Renal cortex interstitium (tissue), 11 donors: ENCODE results near the gene RNF31. TPM values are rescaled to one million over a fixed set of nuclear protein-coding genes. Genes with fewer than 3 reads are reported as not detected.
A peak's percentile ranks its signal among the peaks of the same experiment; 100 is the strongest.

Source experiments
- DNase-seq, 11 donors: peaks; one replicate each; pipeline ENCODE4 v3.0.0-alpha.2; 2013; ENCODE audit warnings: low read depth in 9 of 11, low spot score in 4 of 11; ENCODE audit errors: extremely low read depth in 1 of 11
- polyA plus RNA-seq, 3 donors: library from polyadenylated mRNA; unstranded; fragments of 120-200 nt; gene quantifications; one replicate each; pipeline ENCODE4 v1.2.1, GENCODE V29; 2013; ENCODE audit not compliant: insufficient read length in 3 of 3

RNF31 gene
- polyA plus RNA-seq, 3 donors, result 45.5 to 59.5 (median 50.4) TPM

DNA sequence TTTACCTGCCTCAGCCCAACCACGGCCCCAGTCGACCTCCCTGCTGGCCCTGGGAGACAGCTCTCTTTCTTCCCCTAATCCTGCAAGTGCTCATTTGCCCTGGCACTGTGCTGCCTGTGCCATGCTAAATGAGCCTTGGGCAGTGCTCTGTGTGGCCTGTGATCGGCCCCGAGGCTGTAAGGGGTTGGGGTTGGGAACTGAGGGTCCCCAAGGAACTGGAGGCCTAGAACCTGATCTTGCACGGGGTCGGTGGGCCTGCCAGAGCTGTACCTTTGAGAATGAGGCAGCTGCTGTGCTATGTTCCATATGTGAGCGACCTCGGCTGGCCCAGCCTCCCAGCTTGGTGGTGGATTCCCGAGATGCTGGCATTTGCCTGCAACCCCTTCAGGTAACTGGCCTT lies 2.8 kb downstream of the RNF31 start:
- DNase-seq, result no peak

DNA sequence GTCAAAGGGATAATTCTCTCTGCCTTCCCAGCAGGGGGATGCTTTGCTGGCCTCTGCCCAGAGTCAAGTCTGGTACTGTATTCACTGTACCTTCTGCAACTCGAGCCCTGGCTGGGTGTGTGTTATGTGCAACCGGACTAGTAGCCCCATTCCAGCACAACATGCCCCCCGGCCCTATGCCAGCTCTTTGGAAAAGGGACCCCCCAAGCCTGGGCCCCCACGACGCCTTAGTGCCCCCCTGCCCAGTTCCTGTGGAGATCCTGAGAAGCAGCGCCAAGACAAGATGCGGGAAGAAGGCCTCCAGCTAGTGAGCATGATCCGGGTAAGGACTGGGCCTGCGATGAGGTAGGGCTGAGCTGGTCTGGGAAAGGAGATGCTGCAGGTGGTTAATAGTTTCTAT lies 3.3 kb downstream of the RNF31 start:
- no peak for DNase-seq

DNA sequence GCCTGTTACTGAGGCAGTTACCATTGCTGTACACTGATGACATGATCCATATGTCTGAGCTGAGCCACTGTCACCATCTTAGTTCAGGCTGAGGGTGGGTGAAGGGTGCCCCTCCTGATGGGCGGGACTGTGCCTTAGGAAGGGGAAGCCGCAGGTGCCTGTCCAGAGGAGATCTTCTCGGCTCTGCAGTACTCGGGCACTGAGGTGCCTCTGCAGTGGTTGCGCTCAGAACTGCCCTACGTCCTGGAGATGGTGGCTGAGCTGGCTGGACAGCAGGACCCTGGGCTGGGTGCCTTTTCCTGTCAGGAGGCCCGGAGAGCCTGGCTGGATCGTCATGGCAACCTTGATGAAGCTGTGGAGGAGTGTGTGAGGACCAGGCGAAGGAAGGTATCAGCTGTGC lies 3.7 kb downstream of the RNF31 start:
- no peak for DNase-seq

DNA sequence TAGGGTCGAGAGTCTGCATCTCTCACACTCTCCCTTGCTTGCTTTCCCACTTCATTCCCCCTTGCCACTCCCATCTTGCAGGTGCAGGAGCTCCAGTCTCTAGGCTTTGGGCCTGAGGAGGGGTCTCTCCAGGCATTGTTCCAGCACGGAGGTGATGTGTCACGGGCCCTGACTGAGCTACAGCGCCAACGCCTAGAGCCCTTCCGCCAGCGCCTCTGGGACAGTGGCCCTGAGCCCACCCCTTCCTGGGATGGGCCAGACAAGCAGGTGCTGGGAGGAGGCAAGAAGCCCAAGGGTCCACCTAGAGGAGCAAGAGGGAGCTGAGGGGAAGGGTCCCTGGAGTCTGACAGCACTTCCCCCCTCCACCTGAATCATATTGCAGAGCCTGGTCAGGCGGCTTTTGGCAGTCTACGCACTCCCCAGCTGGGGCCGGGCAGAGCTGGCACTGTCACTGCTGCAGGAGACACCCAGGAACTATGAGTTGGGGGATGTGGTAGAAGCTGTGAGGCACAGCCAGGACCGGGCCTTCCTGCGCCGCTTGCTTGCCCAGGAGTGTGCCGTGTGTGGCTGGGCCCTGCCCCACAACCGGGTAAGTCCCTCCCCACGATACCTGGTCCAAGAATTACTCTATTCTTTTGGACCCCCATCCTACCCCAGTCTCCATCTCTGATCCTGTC lies 4.2 kb downstream of the RNF31 start:
- no peak for DNase-seq

DNA sequence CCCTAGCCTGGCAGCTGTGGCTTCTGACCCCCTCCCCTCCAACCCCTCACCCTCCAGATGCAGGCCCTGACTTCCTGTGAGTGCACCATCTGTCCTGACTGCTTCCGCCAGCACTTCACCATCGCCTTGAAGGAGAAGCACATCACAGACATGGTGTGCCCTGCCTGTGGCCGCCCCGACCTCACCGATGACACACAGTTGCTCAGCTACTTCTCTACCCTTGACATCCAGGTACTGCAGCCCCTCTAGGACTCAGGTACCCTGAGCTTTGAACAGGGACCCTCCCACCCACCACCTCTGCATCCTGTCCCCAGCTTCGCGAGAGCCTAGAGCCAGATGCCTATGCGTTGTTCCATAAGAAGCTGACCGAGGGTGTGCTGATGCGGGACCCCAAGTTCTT lies 7.8 kb downstream of the RNF31 start:
- DNase-seq, result no peak

DNA sequence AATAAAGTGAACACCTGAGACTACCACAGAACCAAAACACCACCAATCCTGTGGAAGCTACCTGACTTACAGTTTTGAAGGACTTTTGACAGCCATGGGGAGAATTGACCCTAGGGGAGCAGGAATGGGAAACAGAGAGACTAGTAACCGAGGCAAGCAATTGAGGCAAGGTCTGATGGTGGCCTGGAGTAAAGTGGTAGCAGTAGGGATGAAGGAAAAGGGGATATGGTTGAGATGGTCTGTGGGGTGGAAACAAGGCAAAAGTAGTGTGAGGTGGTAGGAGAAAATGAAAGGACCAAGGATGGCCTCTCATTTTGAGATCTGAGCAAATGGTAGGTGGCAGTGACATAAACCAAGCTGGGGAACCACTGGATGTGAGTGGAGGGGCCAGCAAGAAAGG lies 9.5 kb downstream of the RNF31 start:
- no peak for DNase-seq

DNA sequence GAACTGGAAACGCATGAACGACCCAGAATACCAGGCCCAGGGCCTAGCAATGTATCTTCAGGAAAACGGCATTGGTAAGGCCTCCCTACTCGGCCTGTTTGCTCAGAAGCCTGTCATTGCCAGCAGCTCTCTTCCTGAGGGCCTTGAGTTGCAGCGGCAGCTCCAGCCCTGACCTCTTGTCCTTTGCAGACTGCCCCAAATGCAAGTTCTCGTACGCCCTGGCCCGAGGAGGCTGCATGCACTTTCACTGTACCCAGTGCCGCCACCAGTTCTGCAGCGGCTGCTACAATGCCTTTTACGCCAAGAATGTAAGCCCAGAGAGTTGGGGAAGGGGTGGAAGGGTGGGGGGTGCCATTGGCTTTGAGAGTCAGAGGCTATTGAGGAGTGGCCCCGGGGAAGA lies 10.0 kb downstream of the RNF31 start:
- no peak for DNase-seq

DNA sequence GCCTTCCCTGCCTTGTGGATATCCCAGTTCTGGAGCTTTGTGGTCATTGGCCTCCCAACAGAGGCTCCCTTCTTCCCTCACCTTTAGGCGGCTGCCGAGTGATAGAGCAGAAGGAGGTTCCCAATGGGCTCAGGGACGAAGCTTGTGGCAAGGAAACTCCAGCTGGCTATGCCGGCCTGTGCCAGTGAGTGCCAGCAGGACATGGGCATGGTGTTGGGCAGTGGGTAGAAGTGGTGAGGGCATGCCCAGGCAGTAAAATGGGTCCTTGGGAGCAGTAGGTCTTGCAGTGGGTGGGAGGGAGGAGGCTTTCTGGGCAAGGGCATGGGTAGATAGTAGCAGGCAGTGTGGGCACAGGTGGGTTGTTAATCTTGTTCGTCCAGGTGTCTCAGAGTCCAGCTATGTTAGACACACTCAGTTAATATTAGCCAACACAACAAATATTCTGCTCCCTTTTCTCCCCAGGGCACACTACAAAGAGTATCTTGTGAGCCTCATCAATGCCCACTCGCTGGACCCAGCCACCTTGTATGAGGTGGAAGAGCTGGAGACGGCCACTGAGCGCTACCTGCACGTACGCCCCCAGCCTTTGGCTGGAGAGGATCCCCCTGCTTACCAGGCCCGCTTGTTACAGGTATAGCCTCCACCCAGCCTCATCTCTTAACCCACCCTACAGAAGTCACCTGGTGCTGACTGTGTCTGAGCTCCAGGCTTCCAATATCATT lies 12.6 kb downstream of the RNF31 start:
- no peak for DNase-seq

DNA sequence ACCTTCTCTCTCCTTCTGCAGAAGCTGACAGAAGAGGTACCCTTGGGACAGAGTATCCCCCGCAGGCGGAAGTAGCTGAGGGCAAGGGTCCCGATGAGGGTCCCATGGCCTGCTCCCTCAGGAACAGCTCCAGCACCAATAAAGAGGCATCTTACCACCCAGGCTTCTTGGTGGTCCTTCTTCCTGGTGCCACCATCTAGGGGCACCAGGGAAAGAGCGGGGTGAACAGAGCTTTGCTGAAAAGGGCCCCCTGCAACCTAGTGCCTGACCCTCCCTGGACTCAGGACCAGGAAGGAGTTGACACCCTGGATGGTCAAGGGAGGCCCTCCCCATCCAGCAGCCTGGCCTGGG lies 13.2 kb downstream of the RNF31 start:
- DNase-seq, result no peak

DNA sequence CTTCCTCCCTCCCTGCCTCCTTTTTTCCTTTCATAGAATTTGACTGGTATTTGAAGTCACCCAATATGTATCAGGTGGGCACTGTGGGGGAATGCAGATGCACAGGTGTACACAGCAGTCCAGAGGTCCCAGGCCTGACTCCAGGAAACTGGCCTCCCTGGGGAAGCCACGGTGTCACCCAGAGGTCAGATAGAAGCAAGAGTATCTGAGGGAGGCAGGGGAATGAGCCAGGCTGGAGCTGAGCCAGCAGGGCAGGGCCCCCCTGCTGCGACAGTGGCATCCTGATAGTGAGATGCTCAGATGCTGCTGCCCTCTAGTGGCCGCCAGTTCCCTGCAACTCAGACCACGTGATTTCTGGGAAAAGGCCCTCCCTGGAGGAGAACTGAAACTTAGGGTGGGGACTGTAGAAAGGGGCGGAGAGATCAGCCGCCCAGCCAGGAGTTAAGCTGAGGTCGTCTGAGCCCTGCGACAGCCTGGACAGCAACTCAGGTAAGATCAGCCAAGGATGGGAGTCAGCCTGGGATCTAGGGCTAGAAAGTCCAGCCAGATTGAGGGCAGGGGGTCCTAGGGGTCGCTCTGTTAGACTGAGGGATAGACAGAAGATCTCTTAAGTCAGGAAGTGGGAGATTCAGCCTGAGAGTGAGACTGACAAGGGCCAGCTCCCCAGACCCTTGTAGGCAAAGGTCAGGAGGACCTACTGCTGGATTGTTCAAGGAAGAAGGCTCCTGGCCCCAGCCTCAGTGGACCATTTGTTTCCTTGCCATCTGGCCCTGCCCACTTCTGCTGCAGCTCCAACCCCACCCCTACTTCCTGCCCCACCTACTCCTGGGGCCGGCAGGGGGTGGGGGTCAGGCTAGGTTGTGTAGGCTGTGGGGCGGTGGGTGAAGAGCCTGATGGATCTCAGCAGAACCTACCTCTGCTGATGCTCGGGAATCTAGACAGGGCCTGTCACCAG lies 13.8 kb downstream of the RNF31 start, which contains the start of gene IRF9:
IRF9 (plus strand) TSS at position 416 of the 955 bp plus-strand sequence. CDS start 880 bp downstream, outside the sequence.
- DNase-seq, result peak; percentile 91 to 97 (median 94)

DNA sequence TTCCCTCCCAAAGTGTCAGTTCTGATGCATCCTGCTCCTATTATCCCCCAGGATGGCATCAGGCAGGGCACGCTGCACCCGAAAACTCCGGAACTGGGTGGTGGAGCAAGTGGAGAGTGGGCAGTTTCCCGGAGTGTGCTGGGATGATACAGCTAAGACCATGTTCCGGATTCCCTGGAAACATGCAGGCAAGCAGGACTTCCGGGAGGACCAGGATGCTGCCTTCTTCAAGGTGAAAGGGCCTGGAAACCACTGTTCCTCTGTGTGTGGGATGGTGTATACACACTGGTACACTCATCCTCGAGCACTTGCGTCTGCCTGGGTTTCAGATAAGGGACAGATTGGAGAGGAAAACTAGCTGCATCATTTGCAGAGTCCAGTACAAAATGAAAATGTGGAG lies 14.8 kb downstream of the RNF31 start:
- DNase-seq, result no peak

DNA sequence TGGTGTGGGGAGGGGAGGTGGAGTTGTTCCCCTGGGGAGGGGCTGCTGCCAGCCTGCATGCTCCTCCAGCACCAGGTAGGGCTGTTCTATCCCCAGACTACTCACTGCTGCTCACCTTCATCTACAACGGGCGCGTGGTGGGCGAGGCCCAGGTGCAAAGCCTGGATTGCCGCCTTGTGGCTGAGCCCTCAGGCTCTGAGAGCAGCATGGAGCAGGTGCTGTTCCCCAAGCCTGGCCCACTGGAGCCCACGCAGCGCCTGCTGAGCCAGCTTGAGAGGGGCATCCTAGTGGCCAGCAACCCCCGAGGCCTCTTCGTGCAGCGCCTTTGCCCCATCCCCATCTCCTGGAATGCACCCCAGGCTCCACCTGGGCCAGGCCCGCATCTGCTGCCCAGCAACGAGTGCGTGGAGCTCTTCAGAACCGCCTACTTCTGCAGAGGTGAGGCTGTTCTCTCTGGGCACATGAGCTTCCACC lies 17.3 kb downstream of the RNF31 start:
- no peak for DNase-seq

DNA sequence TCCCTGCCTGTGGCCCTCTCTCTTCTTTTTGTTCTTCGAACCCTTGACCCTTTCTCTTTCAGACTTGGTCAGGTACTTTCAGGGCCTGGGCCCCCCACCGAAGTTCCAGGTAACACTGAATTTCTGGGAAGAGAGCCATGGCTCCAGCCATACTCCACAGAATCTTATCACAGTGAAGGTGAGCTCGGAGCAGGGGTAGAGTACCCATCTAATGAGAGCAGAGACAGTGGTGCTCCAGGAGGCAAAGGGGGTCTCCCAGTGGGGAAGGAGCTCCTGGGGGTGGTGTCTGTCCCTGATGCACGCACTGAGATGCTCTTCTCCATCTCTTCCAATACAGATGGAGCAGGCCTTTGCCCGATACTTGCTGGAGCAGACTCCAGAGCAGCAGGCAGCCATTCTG lies 18.5 kb downstream of the RNF31 start:
- DNase-seq, result no peak

DNA sequence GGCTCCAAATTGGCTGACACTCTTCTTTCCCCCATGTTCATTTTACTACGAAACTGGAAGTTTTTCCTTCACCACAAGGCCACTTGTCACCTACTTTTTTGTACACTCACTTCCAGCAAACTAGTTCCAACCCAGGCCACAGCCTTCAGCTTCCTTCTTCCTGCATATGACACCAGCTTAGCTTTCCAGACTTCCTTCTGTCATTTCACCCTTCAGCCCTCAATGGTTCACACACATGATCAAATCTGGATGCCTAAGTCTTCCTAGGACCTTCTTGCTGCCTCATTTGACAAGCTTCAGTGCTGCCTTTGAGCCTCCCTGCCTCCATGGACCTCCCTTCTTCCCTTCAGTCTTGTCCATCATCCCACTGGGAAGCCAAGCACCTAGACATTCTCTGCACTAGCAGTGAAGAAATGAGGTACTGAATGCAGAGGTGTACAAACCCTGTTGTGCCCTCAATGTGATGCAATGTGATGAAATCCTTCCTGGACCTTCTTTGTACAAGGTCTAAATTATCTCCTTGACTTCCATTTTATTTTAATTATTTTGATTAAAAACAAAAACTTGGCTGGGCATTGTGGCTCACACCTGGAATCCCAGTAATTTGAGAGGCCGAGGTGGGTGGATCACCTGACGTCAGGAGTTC lies 20.3 kb downstream of the RNF31 start:
- DNase-seq, result no peak

DNA sequence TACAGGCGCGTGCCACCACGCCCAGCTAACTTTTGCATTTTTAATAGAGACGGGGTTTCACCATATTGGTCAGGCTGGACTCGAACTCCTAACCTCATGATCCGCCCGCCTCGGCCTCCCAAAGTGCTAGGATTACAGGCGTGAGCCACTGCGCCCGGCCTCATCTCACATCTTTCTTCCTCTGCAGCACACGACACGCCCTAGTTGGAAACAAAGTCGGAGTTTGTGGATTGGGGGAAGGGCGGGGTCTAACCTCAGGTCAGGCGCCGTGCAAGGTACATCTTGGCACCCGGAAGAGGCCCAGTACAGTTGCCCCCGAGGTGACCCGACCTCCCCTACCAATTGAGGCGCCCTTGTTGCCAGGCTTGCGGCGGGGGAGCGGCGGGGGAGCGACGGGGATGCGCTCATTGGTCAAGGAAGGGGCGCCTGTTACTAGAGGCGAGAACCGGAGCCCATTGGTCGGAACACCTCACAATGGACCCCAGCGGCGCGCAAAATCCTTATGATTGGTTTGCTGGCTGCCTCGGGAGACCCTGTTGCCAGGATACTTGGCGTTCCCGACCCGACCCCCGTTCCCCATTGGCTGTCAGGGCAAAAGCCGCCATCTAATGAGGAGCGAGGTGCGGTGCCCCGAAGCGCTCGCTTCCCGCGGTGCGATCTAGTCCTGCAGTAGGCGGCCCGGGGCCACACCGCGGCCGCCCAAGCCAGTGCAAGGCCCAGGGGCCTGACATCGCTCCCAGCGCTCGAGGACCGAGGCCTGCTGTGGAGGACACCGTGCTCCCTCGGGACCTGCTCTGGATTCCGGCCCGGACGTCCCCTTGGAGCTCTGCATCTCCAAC lies 24.3 kb downstream of the RNF31 start, which contains the start of gene REC8:
REC8 (plus strand) TSS at position 659 of the 839 bp plus-strand sequence. CDS start 473 bp downstream, outside the sequence.
- DNase-seq, result peak in 9 of 11 donors; percentile 85 to 96 (median 90)

DNA sequence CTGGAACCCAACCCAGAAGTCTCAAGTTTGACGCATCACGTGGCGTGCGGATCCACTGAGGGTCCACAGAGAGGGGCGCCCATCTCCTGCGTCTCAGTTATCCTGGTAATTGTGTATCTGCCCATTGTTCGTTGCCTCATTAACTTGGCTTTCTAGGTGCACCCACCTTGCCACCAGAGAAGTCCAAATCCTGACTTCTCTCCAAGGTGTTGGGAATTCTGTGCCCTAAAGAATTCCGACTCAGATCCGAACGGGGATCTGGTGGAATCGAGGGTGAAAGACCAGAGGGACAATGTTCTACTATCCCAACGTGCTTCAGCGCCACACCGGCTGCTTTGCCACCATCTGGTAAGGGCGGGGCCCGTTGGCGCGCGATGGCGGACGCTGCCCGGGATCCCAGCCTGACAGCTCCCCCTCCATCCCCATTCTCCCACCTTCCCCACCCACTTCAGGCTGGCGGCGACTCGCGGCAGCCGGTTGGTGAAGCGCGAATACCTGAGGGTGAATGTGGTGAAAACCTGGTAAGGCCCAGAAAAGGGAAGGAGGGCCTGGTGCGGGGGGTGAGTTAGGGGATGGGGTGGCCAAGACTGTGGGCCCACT lies 25.1 kb downstream of the RNF31 start:
- no peak for DNase-seq

DNA sequence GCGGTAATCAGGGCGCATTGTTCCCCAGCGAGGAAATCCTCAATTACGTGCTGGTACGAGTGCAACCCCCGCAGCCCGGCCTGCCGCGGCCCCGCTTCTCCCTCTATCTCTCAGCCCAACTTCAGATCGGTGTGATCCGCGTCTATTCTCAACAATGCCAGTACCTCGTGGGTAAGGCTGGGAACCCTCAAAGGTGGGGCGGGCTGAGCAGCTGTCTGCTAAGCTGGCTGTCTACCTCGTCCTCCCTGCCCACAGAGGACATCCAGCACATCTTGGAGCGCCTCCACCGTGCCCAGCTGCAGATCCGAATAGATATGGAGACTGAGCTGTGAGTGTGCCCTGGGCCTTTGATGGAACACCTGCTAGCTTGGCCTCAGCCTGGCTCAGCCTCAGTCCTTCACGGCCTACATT lies 25.6 kb downstream of the RNF31 start:
- DNase-seq, result no peak

DNA sequence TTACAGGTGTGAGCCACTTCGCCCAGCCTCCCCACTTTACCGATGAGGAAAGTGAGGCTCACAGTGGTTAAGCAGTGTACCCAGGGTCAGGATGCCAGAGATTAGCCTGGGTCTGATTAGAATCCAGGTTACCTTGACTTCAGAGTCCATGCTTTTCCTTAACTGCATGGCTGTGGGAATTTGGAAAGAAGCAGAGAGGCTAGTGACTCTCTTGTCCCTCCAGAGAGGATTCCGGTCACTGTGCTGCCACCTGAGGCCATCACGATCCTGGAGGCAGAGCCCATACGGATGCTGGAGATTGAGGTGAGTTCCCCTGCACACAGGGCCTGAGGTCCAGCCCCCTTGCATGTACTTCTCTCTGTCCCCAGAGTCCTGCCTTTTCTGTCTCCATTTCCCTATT lies 29.3 kb downstream of the RNF31 start:
- DNase-seq, result no peak
